ENCODE data around the gene ALAS1.

ALAS1 gene

DNA sequence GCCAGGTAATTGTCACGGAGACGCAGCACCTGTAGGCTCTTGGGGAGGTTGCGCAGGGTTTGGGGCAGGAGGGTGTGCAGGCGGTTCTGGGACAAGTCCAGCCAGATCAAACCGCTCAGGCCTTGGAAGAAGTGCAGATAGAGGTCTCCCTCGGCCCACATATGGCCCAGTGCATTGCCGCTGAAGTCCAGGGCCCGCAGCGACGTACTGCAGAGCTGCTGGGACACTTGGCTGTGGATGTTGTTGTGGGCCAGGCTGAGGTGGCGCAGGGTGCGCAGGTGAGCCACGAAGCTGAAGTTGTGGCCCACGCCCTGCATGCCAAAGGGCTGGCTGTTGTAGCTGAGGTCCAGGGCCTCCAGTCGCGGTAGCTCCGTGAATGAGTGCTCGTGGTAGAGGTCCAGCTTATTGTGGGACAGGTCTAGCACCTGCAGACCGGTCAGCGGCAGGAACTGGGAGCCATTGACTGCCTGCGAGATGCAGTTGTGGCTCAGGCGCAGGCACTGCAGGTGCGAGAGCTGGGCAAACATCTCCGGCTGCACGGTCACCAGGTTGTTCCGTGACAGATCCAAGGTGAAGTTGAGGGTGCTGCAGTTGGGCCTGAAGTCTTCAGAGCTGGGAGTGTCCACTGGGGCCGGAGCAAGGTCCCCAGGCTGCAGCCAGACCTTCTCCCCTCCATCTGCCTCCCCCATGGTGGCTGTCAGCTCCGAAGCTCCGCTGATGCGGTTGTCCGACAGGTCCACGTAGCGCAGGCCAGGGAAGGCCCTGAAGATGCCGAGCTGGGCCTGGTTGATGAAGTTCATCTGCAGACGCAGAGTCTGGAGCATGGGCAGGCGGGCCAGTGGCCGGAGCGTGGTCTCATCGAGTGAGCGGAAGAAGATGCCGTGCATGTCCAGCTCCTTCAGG lies 24.6 kb downstream of the ALAS1 start:
- no peak for DNase-seq

GRCh38 chr3:52223449-52224408 lies 25.8 kb downstream of the ALAS1 start:
- no peak for DNase-seq

DNA sequence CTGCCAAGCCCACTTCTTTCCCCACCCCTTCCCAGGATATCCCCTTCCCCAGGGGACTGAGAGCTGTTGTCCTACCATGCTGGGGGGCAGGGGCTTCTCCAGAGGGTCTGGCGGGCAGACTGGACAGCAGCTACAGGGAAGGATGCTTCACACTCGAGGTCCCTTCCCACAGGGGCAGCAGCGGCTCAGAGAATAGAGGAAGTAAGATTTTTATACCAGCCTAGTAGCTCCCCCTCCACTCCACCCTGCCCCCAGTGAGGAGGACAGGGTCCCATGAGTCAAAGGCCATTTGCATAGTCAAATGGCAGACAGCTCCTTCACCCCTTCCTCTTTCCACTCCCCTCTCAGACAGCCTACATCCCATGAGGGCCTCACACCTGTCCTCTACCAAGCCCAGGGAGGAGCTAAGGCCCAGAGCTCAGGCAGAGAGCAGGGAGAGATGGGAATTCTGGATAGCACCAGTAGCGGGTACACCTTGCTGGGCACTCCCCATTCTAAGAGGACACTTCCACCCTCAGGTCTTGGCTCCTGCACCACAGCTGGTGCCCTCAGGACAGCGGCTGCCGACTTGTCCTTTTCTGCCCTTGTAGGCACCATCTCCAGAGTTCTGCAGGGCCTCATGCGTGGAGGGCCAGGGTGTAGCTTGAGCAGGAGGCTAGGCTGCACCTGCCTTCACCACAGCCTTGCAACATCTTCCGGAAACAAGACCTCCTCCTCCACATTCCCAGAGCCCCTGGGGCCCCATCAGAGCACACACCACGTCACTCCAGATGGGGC lies 27.7 kb downstream of the ALAS1 start, which contains the start of gene TLR9:
TLR9 (minus strand) TSS at position 194 of the 777 bp plus-strand sequence; CDS start at position 78, 116 bp downstream.
- DNase-seq: peak; percentile 70 to 82 (median 78)

- DNase-seq: no peak
Measured at GRCh38 chr3:52226229-52226817, 28.4 kb downstream of the ALAS1 start.

DNA sequence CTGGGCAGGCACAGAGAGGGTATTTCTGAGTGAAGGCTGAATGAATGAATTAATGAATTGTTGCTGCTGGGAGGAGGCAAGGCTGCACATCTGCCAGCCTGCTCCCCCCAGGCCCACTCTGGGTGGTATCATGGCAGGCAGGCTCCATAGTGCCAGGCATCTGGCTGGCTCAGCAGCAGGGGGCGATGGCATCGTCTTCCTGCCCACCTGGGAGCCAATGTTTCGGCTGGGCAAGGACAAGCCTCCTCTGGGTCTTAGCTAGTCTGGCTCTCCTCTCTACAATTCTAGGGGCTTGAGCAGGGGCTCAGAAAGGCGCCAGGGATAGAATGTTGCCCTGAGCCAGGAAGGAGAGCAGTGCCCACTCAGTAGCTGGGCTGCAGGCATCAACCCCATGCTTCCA lies 29.2 kb downstream of the ALAS1 start:
- no peak for DNase-seq

- DNase-seq: no peak
Measured at GRCh38 chr3:52227766-52228165, 29.8 kb downstream of the ALAS1 start.

GRCh38 chr3:52228266-52228665 lies 30.3 kb downstream of the ALAS1 start:
- no peak for DNase-seq

- DNase-seq: no peak
Measured at GRCh38 chr3:52228751-52229291, 30.9 kb downstream of the ALAS1 start.

DNA sequence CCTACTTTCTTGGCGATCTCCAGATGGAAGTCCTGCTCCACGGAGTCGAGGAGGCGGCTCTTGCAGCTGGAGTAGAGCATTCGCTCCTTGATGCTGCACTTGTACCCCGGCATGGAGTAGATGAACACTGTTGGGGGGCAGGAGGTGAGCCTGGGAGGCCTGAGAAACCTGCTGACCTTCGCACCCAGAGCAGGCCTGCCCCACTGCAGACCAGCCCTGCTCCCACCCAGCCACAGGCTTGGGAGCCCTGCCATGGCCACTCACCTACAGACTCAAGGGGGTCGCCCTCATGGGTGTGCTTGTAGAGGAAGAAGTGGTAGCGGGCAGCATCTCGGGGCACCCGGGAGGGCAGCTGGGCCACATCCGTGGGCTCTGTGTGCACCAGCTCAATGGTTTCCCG lies 31.7 kb downstream of the ALAS1 start:
- DNase-seq: no peak

- DNase-seq: no peak
Measured at GRCh38 chr3:52230461-52230860, 32.5 kb downstream of the ALAS1 start.

DNA sequence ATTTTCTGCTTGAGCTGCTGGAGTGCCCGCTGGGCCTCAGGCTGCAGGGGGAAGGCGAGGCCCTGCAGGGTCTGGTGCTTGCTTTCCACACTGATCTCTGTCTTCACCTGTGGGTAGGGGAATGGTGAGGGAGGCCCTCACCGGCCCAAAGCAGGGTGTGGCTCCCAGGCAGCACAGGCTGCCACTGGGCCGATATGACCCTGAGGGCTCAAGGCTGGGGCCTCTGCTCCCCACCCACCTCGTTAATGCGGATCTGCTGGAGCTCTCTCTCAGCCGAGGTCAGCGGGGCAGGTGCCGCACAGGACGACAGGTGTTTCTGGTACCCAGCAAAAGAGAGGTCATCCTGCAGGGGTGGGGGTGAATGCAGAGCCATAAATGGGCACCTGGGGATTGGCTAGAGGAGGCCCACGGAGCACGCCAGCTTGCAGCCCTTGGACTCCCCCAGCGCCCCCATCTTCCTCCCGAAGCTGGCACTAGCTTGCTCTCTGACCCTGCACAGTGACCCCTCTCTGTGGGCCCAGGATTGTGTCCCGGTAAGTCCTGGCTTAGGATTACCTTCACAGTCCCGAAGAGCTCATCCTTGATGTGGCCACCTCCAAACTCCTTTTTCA lies 33.0 kb downstream of the ALAS1 start:
- DNase-seq: no peak

- peak; percentile 85 to 95 (median 88) for DNase-seq
Measured at GRCh38 chr3:52231502-52232278, 33.7 kb downstream of the ALAS1 start.

GRCh38 chr3:52232279-52233107 lies 34.5 kb downstream of the ALAS1 start:
- DNase-seq: no peak

DNA sequence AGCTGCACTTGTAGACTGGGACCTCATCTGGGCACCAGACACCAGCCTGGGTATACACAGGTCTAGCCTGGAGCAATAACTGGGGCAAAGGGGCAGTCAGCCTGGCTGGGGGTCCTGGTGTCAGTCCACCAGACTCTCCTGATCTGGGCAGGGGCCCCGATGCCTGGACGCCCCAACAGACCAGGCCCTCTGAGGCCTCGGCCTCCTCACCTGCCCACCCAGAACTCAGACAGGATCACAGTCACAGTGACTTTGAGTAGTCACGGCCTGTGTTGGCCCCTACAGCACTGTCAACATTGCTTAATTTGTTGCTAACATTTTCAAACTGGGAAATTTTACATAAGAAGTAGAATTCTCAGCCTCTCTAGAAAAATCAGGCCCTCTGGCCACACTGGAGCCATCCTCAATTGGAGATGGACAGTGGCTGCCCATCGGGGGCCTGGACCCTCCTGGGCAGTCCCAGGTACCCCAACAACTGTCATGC lies 35.2 kb downstream of the ALAS1 start:
- no peak for DNase-seq

DNA sequence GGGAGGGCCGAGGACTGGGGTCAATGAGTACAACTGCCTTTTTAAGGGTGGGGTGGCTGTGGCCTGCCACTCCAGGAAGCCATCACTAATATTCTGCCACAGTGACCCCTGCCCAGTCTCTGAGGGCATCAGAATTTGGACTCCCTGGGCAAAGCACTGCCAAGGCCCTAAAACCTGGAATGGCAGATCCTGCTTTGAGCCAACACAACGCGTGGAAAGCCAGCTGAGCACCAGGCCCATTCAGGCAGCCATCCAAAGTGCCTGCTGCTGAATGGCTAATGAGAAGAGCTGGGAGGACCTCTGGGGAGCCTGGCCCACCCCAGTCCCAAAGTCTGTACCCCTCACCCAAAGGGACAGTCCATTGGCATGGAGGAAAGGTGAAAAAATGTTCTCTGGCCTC lies 36.0 kb downstream of the ALAS1 start:
- no peak for DNase-seq

DNA sequence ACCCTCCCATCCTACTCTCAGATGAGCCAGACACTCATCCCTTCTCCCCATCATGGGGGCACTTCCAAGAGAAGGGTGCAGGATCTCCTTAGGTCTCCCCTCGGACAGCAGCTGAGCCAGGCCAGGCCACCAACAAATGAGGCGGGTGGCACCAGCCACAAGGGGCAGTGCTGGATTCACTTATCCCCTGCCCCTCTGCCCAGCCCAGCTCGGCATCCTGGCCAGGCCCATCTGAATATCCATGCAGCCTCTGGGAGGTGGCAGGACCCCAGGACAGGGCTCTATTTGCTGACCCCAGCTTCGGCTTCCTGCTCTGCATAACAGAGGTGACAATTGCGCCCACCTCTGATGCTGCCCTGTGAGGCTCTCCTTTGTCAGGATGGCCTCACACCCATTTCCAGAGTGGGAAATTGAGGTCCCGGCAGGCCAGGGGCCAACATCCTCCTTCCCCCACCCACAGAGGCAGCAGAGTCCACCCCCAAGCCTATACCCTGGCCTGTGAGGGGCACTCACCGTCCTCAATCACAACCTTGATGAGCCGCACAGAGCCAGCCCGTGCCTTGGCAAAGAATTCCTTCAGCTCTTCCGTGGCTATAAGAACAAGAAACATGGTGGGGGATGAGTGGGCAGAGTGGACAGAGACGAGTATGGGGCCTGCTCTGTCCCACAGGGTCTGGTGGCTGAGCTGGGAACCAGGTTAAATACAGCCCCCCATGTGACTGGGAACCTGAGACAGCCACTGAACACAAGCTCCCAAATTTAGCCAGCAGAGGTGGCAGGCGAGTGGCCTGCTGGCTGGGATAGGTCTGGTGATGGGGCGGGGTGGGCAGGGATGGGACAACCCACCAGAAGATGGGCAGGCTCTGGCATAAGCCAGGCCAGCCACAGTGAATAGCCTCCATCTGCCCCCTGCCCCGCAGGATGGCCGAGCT lies 36.8 kb downstream of the ALAS1 start:
- no peak for DNase-seq

DNA sequence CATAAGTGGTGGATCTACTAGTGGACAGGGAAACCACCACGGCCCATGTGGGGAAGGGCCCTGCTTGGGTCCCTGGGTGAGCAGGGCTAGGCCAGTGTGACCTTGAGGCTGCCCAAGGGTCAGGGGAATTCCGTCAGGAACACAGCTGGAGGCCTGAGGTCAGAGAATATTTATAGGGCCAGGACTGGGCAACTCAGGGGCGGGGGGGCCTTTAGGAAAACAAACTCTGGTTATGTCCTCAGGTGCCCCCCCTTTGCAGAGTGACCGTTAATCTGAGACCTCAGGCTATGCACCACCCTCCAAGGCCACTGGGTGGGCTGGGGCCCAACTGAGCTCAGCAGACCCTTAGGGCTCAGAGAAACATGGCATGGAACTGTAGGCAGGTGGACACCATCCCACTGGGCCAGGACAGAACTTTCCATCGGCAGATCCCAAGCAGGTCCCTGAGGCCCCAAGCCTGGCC lies 38.5 kb downstream of the ALAS1 start:
- DNase-seq: peak; percentile 22 to 61 (median 41)

GRCh38 chr3:52237006-52237656 lies 39.2 kb downstream of the ALAS1 start:
- DNase-seq: no peak
